ENCODE measurements around the gene NPTX2. TPM values are rescaled to one million over a fixed set of nuclear protein-coding genes. Genes with fewer than 3 reads are reported as not detected.

Gene NPTX2
- total and polyA plus RNA-seq, 9 donors: 0.38 to 75.7 (median 5.6) TPM

- Histone ChIP-seq H3K4me3 (no peak overlapping the region), H3K9me3 (no peaks in the 10 kb centered on the region), H3K27me3 (no peaks in the 10 kb centered on the region), H3K4me1 (ENCODE audit: insufficient read depth) (no peaks in the 10 kb centered on the region), H3K36me3 (no peaks in the 10 kb centered on the region), H3K27ac (no peak overlapping the region)
- TF ChIP-seq EP300 (IDR thresholded peaks at IDR 0.05) (no peak), POLR2A (IDR thresholded peaks at IDR 0.05) (no peak), CTCF (IDR thresholded peaks at IDR 0.05) (no peak)
- intact Hi-C loops (cut with DNase I): no loop called here
- DNase-seq: no peak
Measured at GRCh38 chr7:98584830-98585229, 32.3 kb upstream of the NPTX2 start.

GRCh38 chr7:98591926-98592325 is 25.2 kb upstream of the NPTX2 start:
- DNase-seq: no peak
- no peak overlapping the region for H3K27ac ChIP-seq

GRCh38 chr7:98594348-98594747 is 22.7 kb upstream of the NPTX2 start:
- Histone ChIP-seq H3K4me3 (no peak overlapping the region), H3K36me3 (no peaks in the 10 kb centered on the region), H3K9me3 (no peaks in the 10 kb centered on the region), H3K27me3 (no peaks in the 10 kb centered on the region), H3K4me1 (ENCODE audit: insufficient read depth) (no peaks in the 10 kb centered on the region), H3K27ac (no peak overlapping the region)
- no peak for DNase-seq
- TF ChIP-seq POLR2A (IDR thresholded peaks at IDR 0.05) (no peak), CTCF (IDR thresholded peaks at IDR 0.05) (no peak), EP300 (IDR thresholded peaks at IDR 0.05) (no peak)
- 75 to 83% (median 75%) methylated on average over 4 of the region's 4 CpGs for WGBS, 3 donors
- intact Hi-C loops (cut with DNase I): no loop called here

More at GRCh38 chr7:98591926-98592325, 25.2 kb upstream of the NPTX2 start:
- TF ChIP-seq EP300 (IDR thresholded peaks at IDR 0.05) (no peak), POLR2A (IDR thresholded peaks at IDR 0.05) (no peak), CTCF (IDR thresholded peaks at IDR 0.05) (no peak)
- Histone ChIP-seq H3K36me3 (no peaks in the 10 kb centered on the region), H3K4me3 (no peak overlapping the region), H3K4me1 (ENCODE audit: insufficient read depth) (no peaks in the 10 kb centered on the region), H3K9me3 (no peaks in the 10 kb centered on the region), H3K27me3 (no peaks in the 10 kb centered on the region)
- WGBS, 3 donors: 68 to 78% (median 72%) methylated on average over 7 of the region's 7 CpGs
- intact Hi-C loops (cut with DNase I): no loop called here

GRCh38 chr7:98594787-98595186 is 22.3 kb upstream of the NPTX2 start:
- H3K4me3 ChIP-seq: no peak overlapping the region
- H3K27me3 ChIP-seq: no peaks in the 10 kb centered on the region
- 55 to 60% (median 57%) methylated on average over 5 of the region's 5 CpGs for WGBS, 3 donors
- intact Hi-C loops (cut with DNase I): no loop called here
- no peaks in the 10 kb centered on the region for H3K9me3 ChIP-seq
- DNase-seq: no peak
- H3K36me3 ChIP-seq: no peaks in the 10 kb centered on the region
- H3K4me1 ChIP-seq (ENCODE audit: insufficient read depth): no peaks in the 10 kb centered on the region
- H3K27ac ChIP-seq: no peak overlapping the region
- TF ChIP-seq EP300 (IDR thresholded peaks at IDR 0.05) (no peak), POLR2A (IDR thresholded peaks at IDR 0.05) (no peak), CTCF (IDR thresholded peaks at IDR 0.05) (no peak)
